Measurements from ENCODE around the gene AK8. TPM values are rescaled to one million over a fixed set of nuclear protein-coding genes. Genes with fewer than 3 reads are reported as not detected.

AK8 gene
- polyA plus RNA-seq, 1 of the 3 experiments (the other 2 are of a cell fraction), result 0.77 TPM

DNA sequence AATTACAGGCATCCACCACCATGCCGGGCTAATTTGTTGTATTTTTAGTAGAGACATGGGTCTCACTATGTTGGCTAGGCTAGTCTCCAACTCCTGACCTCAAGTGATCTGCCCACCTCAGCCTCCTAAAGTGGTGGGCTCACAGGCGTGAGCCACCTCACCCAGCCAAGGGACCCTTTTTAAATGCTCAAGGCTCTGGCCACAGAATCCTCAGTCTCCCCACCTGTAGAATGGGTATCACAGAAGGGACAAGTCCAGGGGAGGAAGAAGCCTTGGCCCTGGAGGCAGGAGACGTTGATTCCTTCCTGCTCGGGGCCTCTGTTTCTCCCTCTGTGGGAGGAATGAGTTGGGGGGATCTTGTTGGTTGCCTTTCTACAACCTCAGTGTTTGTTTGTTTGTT is 162.1 kb downstream of the AK8 start:
- DNase-seq, result no peak
- Histone ChIP-seq H3K79me2 (ENCODE audit: insufficient read depth) (no peaks in the 10 kb centered on the region), H3K9ac (no peak overlapping the region), H4K20me1 (ENCODE audit: insufficient read depth) (no peaks in the 10 kb centered on the region), H3K4me2 (no peak overlapping the region), H3K4me1 (ENCODE audit: control insufficient read depth in 1 of 2, insufficient read depth in 2 of 2, low read depth in 1 of 2, low read length in 1 of 2) (no peaks in the 10 kb centered on the region), H2AFZ (ENCODE audit: low read depth) (no peak overlapping the region), H3K27ac (ENCODE audit: low read depth in 2 of 2, low read length in 1 of 2) (no peak overlapping the region), H3K4me3 (ENCODE audit: low read depth in 2 of 2, low read length in 1 of 2) (no peak overlapping the region), H3K9me3 (no peaks in the 10 kb centered on the region), H3K27me3 (ENCODE audit: insufficient read depth) (no peaks in the 10 kb centered on the region), H3K36me3 (replicated peaks in 1 of 2; ENCODE audit: control insufficient read depth in 1 of 2, insufficient read depth in 2 of 2, low read length in 1 of 2) (no peaks in the 10 kb centered on the region), H3K9me2 (no peaks in the 10 kb centered on the region), H3F3A (replicated peaks; ENCODE audit: insufficient read depth) (no peaks in the 10 kb centered on the region)
- CTCF ChIA-PET, result no interaction called here
- TF ChIP-seq SIN3A (IDR thresholded peaks at IDR 0.05; ENCODE audit: borderline replicate concordance, low read depth, low read length), result no peak
- TF ChIP-seq EZH2phosphoT487 (IDR thresholded peaks at IDR 0.05; ENCODE audit: borderline replicate concordance, low read depth), result no peak
- no peak for TF ChIP-seq FOXM1 (IDR thresholded peaks at IDR 0.05; ENCODE audit: low read depth)
- TF ChIP-seq, protein P1, sequence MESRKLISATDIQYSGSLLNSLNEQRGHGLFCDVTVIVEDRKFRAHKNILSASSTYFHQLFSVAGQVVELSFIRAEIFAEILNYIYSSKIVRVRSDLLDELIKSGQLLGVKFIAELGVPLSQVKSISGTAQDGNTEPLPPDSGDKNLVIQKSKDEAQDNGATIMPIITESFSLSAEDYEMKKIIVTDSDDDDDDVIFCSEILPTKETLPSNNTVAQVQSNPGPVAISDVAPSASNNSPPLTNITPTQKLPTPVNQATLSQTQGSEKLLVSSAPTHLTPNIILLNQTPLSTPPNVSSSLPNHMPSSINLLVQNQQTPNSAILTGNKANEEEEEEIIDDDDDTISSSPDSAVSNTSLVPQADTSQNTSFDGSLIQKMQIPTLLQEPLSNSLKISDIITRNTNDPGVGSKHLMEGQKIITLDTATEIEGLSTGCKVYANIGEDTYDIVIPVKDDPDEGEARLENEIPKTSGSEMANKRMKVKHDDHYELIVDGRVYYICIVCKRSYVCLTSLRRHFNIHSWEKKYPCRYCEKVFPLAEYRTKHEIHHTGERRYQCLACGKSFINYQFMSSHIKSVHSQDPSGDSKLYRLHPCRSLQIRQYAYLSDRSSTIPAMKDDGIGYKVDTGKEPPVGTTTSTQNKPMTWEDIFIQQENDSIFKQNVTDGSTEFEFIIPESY (IDR thresholded peaks at IDR 0.05; ENCODE audit: borderline replicate concordance, low read depth), result no peak
- no peak for TF ChIP-seq GATA2 (CRISPR knock-in tag; IDR thresholded peaks at IDR 0.05)
- no peak for TF ChIP-seq YY1 (IDR thresholded peaks at IDR 0.05; ENCODE audit: low read depth)
- no peak for TF ChIP-seq TEAD4 (IDR thresholded peaks at IDR 0.05; ENCODE audit: borderline replicate concordance, insufficient read depth)
- TF ChIP-seq FOXJ3 (CRISPR knock-in tag; IDR thresholded peaks at IDR 0.05), result no peak
- TF ChIP-seq ELF1 (IDR thresholded peaks at IDR 0.05), result no peak
- TF ChIP-seq RAD21 (IDR thresholded peaks at IDR 0.05; ENCODE audit: low read length), result no peak
- TF ChIP-seq, protein P2, sequence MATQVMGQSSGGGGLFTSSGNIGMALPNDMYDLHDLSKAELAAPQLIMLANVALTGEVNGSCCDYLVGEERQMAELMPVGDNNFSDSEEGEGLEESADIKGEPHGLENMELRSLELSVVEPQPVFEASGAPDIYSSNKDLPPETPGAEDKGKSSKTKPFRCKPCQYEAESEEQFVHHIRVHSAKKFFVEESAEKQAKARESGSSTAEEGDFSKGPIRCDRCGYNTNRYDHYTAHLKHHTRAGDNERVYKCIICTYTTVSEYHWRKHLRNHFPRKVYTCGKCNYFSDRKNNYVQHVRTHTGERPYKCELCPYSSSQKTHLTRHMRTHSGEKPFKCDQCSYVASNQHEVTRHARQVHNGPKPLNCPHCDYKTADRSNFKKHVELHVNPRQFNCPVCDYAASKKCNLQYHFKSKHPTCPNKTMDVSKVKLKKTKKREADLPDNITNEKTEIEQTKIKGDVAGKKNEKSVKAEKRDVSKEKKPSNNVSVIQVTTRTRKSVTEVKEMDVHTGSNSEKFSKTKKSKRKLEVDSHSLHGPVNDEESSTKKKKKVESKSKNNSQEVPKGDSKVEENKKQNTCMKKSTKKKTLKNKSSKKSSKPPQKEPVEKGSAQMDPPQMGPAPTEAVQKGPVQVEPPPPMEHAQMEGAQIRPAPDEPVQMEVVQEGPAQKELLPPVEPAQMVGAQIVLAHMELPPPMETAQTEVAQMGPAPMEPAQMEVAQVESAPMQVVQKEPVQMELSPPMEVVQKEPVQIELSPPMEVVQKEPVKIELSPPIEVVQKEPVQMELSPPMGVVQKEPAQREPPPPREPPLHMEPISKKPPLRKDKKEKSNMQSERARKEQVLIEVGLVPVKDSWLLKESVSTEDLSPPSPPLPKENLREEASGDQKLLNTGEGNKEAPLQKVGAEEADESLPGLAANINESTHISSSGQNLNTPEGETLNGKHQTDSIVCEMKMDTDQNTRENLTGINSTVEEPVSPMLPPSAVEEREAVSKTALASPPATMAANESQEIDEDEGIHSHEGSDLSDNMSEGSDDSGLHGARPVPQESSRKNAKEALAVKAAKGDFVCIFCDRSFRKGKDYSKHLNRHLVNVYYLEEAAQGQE (IDR thresholded peaks at IDR 0.05; ENCODE audit: low read depth, low read length), result no peak
- TF ChIP-seq, protein P3, sequence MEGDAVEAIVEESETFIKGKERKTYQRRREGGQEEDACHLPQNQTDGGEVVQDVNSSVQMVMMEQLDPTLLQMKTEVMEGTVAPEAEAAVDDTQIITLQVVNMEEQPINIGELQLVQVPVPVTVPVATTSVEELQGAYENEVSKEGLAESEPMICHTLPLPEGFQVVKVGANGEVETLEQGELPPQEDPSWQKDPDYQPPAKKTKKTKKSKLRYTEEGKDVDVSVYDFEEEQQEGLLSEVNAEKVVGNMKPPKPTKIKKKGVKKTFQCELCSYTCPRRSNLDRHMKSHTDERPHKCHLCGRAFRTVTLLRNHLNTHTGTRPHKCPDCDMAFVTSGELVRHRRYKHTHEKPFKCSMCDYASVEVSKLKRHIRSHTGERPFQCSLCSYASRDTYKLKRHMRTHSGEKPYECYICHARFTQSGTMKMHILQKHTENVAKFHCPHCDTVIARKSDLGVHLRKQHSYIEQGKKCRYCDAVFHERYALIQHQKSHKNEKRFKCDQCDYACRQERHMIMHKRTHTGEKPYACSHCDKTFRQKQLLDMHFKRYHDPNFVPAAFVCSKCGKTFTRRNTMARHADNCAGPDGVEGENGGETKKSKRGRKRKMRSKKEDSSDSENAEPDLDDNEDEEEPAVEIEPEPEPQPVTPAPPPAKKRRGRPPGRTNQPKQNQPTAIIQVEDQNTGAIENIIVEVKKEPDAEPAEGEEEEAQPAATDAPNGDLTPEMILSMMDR (IDR thresholded peaks at IDR 0.05), result no peak
- no peak for TF ChIP-seq POLR2AphosphoS5 (IDR thresholded peaks at IDR 0.05; ENCODE audit: low read depth, low read length)
- no peak for TF ChIP-seq NRF1 (IDR thresholded peaks at IDR 0.05; ENCODE audit: low read depth, low read length)
- no peak for TF ChIP-seq CHD2 (IDR thresholded peaks at IDR 0.05; ENCODE audit: low read length, partially characterized antibody)
- TF ChIP-seq, protein P4, sequence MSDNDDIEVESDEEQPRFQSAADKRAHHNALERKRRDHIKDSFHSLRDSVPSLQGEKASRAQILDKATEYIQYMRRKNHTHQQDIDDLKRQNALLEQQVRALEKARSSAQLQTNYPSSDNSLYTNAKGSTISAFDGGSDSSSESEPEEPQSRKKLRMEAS (IDR thresholded peaks at IDR 0.05; ENCODE audit: low read depth), result no peak
- TF ChIP-seq, protein P5, sequence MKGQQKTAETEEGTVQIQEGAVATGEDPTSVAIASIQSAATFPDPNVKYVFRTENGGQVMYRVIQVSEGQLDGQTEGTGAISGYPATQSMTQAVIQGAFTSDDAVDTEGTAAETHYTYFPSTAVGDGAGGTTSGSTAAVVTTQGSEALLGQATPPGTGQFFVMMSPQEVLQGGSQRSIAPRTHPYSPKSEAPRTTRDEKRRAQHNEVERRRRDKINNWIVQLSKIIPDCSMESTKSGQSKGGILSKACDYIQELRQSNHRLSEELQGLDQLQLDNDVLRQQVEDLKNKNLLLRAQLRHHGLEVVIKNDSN (IDR thresholded peaks at IDR 0.05; ENCODE audit: borderline replicate concordance, low read depth), result no peak
- WGBS (ENCODE audit: low lambda C conversion rate), result 37% methylated on average over 4 of the region's 4 CpGs
- POLR2A ChIA-PET, result no interaction called here
